Measurements from ENCODE around the gene CDYL2.

DNA sequence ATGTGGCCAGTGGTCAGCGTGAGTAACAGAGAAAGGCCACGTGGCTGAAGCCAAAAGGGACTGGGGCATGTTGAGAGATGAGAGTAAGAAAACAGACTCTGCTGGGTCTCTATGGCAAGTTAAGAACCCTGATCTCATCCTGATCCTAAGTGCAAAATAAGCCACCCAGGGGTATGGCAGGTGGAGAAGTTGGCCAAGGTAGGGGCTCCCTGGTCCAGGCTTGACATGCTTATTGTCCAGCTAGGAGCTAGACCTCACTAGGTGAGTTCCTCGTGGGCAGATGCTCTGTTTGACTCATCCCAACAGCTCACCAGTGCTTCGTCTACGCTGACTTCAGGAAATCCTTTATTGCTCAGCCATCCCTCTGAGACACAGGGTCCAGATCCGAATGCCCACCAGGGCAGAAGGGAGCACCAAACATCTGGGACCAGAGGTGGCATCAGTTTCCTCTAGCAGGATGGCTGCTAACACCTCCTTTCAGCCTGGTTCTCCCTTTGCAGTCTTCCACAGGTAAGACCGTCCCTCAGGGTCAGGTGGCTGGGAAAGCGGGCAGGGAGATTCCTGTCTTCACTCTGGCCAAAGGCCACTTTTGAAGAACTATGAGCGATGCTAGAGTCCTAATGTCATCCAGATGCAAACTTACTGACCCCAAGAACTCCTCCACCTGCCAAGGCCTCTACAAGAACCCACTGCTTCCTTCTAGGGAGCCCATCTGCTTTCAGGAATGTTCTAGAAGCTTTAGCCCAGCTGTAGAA lies 99.5 kb downstream of the CDYL2 start:
- TF ChIP-seq, protein P1, sequence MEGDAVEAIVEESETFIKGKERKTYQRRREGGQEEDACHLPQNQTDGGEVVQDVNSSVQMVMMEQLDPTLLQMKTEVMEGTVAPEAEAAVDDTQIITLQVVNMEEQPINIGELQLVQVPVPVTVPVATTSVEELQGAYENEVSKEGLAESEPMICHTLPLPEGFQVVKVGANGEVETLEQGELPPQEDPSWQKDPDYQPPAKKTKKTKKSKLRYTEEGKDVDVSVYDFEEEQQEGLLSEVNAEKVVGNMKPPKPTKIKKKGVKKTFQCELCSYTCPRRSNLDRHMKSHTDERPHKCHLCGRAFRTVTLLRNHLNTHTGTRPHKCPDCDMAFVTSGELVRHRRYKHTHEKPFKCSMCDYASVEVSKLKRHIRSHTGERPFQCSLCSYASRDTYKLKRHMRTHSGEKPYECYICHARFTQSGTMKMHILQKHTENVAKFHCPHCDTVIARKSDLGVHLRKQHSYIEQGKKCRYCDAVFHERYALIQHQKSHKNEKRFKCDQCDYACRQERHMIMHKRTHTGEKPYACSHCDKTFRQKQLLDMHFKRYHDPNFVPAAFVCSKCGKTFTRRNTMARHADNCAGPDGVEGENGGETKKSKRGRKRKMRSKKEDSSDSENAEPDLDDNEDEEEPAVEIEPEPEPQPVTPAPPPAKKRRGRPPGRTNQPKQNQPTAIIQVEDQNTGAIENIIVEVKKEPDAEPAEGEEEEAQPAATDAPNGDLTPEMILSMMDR (IDR thresholded peaks at IDR 0.05; ENCODE audit: insufficient read depth, low read depth, low read length) = no peak
- TF ChIP-seq EZH2 (IDR thresholded peaks at IDR 0.05; ENCODE audit: insufficient read depth, low read length) = no peak
